Hindlimb muscle (tissue), 1 donor: Measurements from ENCODE around the gene CLSTN2. TPM values are rescaled to one million over a fixed set of nuclear protein-coding genes. Genes with fewer than 3 reads are reported as not detected.

Source experiments
- DNase-seq: peaks from one replicate; pipeline ENCODE4 v3.0.0-alpha.2; 2013
- polyA plus RNA-seq: library from polyadenylated mRNA; unstranded; fragments of 120-200 nt; gene quantifications from one replicate; pipeline ENCODE4 v1.2.1, GENCODE V29; 2013; ENCODE audit not compliant: insufficient read length

CLSTN2 gene
- polyA plus RNA-seq, 1 donor = 2.5 TPM

GRCh38 chr3:140294058-140294457 is 359.1 kb downstream of the CLSTN2 start:
- no peak for DNase-seq

DNA sequence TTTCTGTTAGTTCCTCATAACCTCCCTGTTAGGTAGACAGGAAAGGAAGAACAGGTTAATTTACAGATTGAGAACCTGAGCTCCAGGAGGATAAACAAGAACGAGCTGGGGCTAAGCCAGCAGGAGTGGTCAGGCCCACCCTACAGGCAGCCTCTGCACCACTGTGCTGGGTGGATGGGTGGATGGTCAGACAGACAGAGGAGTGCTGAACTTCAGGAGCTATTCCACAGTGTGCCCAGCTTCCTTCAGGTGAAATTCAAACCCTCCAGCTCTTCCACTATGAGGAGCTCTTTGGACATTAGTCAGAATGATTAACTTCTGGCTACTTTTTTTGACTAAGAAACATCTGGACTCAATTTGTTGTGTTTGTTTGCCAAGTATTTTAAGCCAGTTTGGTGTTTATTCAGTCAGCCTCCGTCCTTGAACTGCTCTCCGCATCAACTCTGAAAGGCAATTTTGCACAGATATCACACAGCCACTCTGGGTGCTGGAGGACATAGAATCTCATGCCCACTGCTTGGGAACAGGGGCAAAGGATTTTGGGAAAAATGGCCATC is 361.9 kb downstream of the CLSTN2 start:
- peak; percentile 23 for DNase-seq

DNA sequence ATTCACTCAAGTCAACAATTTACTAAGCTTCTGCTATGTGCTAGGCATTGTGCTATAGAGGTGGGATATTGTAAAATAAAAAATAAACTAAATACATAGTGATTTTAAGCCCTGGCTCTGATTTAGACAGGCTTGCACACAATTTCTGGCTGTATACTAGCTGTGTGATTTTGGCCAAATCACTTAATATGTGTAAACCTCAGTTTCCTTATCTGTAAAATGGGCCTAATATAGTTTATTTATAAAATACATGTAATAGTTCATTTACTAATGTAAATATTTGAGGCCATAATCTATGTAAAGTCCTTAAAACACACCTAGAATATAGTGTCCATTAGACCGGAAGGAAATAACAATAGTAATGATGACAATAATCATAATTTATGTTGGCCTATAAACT is 363.1 kb downstream of the CLSTN2 start:
- no peak for DNase-seq

DNA sequence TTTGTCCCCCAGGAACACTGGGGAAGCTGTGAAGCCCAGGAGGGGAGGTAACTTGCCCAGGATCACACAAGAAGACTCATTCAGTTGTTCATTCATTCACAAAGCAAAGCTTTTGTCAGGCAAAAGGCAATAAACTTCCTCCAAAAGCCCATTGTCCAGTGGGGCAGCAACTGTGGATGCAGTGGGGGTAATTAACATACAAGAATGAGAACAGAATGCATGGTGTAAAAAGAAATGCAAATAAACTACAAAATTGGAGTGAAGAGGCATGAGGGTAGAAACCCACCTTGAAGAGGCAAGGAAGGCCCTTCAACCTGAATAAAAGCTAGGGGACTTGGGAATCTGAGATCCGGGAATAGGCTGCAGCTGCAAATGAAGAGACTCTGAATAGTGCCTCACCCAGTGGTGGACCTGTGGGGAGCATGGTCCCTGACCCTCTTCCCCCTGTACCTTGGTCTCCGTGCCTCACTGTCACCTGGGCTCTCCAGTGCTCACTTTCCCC is 363.6 kb downstream of the CLSTN2 start:
- no peak for DNase-seq

DNA sequence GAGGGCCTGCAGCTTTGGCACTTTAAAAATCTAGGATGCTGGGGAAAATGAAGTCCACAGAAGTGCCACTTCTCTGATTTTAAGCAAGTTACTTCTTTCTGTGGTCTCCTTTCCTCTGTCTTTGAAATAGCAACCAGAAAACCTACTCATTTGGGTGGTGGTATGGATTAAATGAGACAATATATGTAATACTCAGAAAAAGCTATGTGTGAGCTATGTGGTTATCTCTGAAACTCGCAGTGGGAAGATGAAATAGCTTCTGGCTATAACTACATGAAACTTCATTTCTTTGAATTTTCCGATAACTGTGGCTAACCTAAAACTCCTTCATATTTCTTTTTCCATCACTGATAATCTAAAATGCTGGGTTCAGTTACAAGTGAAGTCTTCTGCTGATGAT is 368.9 kb downstream of the CLSTN2 start:
- DNase-seq = no peak

GRCh38 chr3:140308535-140308934 is 373.6 kb downstream of the CLSTN2 start:
- no peak for DNase-seq

- no peak for DNase-seq
Measured at GRCh38 chr3:140311428-140311827, 376.4 kb downstream of the CLSTN2 start.

DNA sequence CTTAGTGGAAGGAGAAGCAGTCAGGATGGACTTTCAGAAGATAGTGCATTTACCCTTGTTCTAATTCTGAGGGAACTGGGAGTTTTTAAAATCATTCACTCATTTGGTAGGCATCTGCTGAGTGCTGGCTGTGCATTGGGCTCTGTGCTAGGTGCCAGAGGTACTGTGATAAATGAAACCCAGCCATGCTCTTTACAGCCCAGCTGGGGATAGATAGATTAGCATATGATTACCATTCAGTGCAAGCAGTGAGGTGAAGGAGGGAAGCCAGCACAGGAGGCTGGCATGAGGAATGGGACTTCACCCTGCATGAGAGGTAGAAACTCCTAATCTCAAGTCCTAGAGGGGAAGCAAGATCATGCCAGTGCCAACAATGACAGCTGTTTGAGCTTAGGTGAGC is 381.0 kb downstream of the CLSTN2 start:
- DNase-seq = no peak

DNA sequence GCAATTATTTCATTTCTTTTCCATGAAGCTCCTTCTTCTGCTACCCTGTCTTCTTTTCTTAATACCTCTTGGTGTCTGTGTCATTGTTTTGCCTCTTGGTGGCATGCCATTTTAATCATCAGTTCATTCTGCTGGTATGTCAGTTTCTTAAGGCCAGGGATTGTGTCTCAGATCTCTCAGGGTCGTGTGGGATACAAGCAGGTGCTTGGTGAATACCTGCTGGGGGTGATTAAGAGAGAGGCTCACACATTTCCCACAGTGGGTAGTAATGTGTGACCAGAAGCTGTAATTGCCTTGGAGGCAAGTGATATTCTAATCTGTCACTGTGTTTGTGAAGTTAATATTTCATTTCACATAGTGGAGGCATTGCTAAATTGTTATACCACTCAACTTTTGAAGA is 381.5 kb downstream of the CLSTN2 start:
- no peak for DNase-seq

- no peak for DNase-seq
Measured at GRCh38 chr3:140316868-140317400, 381.9 kb downstream of the CLSTN2 start.

- no peak for DNase-seq
Measured at GRCh38 chr3:140319739-140320138, 384.8 kb downstream of the CLSTN2 start.

DNA sequence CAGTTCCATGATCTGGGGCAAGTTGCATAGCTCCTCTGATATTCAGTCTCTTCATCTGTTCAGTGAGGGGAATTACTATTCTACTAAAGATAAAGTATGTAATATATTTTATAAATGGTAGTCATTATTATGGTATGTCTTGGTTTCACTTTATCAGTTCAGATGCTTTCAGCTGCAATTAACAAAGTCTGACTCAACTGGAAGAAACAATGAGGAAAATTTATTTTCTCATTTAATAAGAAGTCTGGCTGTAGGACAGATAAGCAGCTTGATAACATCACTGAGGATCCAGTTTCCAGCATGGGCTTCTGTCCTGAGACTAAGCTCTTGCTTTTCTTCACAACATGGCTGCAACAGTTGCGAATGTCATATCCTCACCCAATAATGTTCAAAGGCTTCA is 388.6 kb downstream of the CLSTN2 start:
- no peak for DNase-seq

- DNase-seq = no peak
Measured at GRCh38 chr3:140332131-140332530, 397.1 kb downstream of the CLSTN2 start.

- DNase-seq = no peak
Measured at GRCh38 chr3:140334132-140334929, 399.3 kb downstream of the CLSTN2 start.

- DNase-seq = no peak
Measured at GRCh38 chr3:140336465-140336864, 401.5 kb downstream of the CLSTN2 start.

DNA sequence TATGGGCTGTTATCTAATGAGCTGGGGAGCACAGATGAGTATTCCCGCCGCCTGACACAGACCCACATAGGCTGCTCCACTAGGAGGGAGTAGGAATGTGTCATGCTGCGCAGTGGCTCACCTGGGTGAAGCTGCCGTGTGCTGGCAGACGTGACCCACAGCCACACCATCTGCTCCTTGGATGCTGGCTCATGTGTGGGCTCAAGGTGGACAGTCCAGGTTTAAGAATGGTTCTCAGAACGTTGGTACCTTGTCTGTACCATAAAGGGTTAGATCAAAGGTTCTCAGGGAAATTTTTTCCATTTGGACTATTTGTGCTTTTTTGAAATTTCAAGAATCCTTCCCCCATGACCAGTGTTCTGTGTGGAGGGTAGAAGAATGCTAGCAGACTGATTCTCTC is 403.9 kb downstream of the CLSTN2 start:
- no peak for DNase-seq

GRCh38 chr3:140341203-140341602 is 406.2 kb downstream of the CLSTN2 start:
- DNase-seq = no peak

GRCh38 chr3:140341817-140342403 is 406.9 kb downstream of the CLSTN2 start:
- no peak for DNase-seq

DNA sequence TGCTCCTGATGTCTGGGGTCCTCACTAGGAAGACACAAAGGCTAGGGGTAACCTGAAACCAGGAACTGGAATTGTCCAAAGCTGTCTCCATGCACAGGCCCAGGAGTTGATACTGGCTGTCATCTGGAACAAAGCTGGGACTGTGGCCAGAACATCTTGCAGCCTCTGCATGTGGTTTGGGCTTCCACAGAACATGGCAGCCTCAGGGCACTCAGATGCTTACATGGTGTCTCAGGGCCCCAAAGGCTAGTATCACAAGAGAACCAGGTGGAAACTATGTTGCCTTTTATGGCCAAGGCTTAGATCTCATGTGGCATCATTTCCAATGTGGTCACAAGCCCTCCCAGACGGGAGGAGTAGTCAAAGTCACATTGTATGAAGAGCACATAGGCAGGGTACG is 407.7 kb downstream of the CLSTN2 start:
- DNase-seq = no peak

DNA sequence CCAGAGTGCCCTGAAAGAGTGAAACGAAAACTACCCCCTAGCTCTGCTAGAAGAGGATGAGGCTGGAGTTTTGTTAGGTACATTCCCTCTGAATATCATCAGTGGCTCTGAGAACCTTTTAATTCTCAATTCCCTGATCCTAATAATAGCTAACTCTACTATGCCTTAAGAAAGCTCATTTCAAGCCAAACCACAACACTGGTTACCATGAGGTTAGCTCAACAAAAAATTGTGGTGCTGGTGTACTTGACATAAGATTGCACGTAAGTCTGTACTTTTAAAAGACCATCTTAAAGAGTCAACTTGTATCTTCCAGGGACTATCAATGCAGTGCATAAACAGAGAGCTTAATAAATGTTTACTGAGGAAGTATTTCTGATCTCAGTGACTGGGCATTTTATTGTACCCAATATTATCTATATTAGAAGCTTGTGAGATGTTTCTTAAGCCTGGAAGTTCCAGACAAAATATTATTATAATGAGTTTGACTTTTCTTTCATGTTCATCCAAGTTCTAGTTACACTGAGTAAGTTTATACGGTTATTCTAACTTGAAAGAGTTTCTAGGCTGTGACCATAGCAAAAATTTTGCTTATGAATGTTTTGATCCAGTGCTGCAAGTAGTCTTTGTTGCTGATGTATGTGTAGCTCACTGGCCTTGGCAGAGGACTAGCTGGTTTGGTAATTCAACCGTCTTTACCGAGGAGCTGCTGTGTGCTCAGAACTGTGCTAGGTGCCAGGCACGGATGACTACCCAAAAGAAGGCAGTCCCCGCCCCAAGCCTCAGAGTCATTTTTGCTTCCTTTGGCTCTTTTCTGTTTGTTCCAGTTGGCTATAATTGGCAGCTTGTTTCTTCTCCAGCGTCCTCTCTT is 408.5 kb downstream of the CLSTN2 start:
- DNase-seq = no peak

DNA sequence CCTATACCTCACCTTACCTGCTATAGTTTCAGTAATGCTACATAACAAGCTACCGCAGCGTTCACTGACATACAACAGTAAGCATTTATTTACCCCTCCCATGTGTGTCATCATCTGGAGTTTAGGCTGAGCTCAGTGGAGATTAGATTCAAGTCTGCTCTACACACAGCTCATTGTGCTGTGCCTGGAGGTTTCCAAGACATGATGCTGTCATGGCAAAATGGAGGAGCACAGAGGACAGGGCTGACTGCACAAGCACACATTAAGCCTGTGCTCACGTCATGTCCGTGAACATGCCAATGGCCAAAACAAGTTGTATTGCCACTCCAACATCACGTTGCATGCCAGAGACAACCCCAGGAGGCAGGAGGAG is 409.1 kb downstream of the CLSTN2 start:
- DNase-seq = no peak

DNA sequence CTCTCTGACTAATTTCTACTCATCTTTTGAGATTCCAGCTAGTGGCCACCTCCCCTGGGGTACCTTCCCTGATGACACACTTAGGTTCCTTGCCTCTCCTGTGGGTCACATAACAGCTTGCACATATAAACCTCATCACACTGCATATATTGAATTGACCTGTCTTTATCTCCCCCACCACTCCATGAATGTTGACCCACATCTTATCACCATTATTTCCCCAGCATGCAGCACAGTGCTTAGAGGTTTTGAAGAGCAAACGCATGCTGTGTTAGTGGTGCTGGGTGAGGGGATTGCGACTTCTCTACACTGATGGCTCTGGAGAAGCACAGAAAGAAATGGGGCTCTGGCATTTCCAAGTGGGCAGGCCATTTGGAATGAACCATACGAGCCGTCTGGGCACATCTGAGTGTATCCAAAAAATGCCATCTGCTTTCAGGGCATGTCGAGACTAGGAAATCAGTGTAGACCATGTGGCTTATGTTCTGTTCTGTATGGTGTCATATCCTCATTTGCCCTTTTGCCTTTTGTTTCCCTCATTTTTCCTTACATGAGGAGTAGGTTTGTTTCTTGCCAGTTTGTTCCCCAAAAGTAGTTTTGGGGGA is 409.7 kb downstream of the CLSTN2 start:
- no peak for DNase-seq
